GM19395 (cell line): ENCODE results near the gene KCNQ1OT1.

Source experiments
- ATAC-seq: cut with Tn5 transposase; IDR thresholded peaks from one replicate; pipeline ENCODE4 v1.9.1; 2021; ENCODE audit warnings: mild to moderate bottlenecking, moderate library complexity; ENCODE audit not compliant: unreplicated experiment

The KCNQ1OT1 gene

DNA sequence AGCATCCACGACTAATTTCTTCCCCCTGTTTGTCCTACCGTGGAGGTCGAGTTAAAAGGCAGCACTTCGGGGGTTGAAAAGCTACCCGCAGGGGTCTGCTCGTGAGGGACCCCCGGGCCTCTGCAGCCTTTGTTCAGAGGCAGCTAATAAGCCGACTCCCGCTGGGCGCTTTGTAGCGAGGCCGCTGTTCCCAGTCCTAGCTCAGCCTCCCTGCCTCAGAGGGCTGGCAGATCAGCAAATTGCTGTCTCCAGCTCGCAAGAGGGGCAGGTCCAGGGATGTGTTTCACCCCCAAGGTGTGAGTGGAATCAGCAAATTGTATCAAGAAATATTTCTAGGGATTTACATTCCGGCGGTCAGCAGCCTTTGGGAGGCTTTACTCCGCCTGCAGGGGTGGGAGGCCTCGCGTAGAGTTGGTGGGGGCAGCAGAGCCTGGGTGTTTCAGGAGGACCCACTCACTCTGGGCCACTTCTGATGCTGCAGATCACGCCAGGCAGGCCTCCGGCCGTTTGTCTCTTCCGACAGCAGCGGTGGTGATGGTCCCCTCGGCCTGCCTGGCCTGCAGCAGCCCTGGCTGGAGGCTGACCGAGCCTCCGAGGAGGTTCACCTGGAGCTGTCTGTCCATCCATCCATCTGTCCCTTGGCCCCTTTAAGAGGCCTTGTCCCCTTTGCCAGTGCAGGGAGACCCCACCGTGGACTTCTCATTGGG, 21.6 kb upstream of the KCNQ1OT1 start:
- ATAC-seq = no peak

DNA sequence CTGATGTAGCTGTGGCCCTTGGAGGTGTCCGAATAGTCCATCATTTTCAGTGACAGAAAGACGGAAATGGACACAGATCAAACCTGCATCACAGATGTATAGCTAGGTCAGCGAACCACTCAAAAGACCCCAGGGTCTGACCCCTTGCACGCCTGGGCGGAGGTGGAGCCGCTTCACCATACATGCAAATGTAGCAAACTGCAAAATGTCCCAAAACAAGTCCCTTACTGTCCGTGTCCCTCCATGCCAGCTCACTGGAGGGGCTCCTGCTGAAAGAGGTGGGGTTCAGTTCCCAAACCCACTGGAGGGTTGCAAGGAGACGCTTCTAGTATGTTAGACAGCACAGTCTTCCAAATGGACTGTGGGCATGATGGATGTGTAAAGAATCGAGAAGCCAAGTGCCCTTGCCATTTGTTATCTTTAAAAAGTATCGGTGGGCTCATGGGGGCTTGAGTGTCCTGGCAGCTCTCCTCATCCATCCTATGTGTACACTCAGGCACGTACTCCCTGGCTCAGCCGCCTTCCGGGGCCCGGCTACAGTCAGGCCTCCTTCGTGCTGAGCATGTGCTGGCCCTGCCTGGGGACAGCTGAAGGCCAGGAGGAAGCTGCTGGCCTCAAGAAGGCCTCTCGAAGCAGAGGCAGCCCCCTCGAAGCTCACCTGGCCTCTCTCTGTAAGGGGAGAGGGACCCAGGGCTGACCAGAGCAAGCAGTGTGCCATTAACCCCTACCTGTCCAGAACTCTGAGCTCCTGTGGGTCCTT, 20.2 kb upstream of the KCNQ1OT1 start:
- no peak for ATAC-seq

DNA sequence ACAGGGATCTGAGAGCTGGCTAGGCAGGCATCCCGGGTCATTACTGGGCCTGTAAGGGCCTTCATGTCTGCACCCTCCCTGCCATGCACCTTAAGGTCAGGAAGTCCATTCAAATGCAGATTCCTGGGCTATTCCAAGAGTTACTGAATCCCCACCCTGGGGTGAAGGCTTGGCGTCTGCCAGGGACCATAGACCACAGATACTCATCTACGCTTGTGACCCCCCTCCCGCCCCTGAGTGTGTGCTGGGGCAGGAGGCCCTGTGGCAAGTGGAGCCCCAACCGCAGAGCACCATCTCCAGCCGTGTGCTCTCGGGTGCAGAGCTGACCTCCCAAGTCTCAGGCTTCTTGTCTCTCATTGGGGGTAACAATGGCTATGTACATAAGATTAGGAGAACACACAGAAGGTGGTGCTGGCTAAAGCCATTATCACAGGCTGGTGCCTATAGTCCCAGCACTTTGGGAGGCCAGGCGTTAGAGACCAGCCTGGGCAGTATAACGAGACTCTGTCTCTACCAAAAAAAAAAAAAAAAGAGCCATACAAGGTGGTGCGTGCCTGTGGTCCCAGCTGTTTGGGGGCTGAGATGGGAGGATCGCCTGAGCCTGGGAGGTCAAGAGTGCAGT, 19.1 kb upstream of the KCNQ1OT1 start:
- no peak for ATAC-seq

DNA sequence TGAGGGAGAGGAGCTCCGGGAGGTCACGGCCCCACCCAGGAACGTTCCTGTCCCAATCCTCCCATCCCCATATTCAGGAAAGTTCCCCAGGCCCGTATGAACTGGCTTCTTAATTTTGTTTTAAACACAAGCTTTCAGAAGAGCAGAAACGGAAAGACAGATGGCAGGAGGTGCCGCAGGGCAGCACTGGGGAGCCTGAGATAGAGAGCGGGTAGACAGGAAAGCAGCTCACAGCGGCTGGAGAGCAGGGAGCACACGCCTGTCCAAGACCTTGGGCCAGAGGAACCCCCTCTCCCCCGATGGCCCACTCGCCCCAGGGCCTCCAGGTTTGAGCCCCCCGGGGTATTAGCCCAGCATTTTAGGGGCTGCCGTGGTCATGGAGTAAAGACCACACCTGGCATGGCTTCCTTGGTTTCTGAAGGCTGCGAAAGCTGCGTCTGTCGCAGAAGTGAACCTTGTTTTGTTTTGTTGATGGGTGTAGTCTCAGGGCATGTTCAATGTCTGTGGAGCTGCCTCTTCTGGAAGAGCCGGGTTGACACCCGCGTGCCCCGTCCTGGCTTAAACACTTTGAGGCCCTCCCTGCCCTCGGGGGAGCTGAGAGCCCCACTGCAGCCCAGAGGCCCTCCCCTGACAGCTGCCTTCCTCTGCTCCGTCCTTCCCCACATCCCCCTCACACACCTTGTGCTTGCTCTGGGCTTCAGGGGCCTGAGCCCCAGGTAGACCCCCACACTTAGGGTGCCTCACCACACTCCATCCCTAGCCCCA, 17.9 kb upstream of the KCNQ1OT1 start:
- ATAC-seq = no peak

DNA sequence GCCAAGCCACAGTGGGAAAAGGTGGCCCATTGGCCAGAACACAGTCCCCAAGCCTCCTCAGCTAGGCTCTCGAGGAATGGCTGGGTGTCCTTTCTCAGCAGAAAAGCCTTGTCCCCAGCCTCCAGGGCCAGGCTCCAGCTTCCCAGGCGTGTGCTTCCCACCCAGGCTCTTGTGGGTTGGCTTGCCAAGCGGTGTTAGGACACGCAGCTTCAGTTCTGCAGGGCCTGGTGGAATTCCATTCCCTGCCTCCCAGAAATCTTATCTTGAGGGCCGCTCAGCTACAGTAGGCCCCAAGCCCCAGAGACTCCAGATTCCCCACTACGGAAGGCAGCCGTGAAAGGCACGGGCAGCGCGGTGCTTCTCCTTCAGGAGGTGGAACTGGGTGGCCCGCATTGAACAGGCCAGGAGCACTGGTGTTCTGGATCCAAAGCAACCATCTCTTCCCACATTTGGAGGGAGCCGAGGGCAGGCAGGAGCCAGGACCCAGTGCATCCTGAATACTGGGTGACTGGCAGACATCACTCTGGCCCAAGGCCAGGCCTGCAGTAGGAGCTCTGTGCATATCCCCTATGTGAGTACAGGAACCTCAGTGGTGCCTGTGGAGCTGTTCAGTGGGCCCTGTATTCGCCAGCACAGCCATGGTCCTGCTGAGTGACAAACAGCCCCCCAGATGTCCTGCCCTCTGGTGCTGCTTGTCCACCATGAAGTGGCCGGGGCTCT, 16.7 kb upstream of the KCNQ1OT1 start:
- ATAC-seq = no peak

DNA sequence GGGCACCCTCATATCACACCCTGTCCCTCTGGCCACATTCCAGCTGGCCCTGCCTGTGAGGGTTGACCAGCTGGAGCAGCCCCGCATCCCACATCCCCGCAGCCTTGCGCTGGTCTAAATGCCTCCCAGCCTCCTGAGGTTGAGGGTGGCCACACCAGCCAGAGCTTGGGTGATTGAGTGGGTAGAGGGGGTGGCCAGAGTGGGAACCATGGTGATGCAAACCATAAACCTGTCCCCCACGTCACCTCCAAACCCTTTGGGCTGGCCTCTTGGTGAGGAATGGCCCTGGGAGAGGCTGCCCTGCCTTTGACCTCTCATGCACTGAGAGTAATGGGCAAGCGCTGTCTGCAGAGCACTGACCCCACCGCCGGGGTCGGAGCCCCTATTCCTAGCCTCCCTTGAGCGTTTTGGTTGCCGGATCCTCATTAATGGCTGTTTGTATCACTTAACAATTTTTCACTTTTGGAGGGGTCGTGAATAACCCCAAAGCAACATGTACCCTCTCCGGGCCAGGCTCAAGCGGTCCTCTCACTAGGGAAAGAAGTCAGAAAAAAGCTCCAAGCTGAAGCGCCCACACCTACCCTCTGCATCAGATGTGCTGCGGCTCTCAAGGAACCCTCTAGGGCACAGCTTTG, 16.0 kb upstream of the KCNQ1OT1 start:
- no peak for ATAC-seq

DNA sequence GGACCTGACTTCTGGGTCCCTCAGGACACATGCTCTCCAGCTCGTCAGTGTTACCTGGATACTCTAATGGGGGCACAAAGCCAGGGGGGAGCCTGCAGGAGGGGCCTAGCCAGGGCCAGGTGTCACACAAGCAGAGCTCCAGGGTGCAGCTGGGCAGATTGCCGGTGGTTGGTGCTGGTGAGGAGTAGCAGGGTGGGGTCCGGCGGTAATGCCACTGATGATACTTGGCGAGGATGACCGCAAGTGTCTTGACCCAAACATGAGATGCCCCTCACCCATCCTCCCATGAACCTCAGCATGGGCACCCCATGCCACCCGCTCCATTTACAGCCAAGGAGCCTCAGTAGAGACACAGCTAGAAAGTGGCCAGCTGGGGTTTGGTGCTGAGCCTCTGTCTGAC, 15.1 kb upstream of the KCNQ1OT1 start:
- ATAC-seq = no peak

DNA sequence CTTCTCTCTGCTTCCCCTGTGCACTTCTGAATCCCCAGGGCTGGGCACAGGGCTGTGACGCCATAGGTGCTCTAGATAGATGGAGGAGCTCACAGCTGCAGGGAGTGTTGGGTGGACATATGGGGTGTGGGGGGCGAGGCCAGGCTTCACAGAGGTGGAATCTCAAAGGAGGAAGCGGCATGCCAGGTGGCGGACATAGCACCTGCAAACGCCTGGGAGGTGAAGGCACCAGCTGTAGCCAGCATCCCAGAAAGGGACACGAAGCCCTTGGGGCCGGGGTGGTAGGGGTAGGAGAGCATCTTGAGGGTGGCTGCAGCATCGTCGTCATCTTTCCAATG, 14.6 kb upstream of the KCNQ1OT1 start:
- no peak for ATAC-seq

DNA sequence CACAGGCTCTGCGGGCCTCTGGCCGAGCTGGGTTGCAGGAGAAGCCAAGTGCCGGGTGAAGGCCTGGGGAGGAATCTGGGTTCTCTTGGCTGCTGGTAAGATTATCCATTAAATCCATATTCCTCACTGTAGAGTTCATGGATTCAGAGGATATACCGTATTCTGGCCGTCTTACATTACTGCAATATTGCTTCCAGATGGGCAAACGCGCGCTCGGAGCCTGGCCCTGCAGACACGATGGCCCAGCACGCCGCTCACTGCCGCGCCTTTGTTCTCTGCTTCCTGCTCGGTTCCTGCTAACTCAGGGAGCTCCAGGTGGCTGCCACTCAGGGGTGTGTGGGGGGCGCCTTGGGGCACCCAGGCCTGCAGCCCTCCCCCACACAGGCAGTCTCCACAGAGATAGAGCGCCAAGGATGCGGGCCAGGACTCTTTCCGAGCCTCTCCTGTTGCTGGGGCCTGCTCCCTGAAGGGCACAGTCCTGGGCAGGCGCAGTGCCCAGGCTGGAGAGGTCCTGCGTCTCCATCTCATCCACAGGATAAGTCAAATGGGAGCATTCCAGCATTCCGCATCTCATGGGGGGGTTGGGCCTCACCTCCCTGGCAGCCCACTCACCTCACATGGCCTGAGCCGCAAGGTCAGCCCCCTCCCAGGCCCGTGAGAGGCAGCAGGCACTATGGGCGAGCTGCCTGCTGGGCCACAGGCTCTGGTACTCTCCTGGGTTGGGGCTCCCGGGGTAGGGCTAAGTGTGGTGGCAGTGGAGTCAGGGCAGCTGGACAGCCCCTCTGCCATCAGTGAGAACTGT, 14.1 kb upstream of the KCNQ1OT1 start:
- ATAC-seq = no peak

DNA sequence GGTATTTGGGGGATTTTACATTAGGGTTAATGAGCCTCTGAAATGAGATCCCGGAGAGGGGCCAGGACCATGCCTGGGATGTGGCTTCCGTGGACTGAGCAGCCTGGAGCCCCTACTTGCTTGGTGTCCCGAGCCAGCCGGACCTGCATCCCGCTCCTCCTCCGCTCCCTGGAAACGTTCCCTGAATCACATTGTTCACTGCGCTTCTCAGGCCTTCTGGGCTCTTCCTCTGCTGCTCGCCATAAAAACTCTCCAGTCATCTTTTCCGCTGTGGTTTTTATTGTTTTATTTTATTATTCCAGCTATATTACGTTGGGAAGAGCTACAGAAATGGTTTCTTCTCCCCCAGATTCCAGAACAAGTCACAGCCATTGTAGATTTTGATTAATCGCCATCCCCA, 13.3 kb upstream of the KCNQ1OT1 start:
- ATAC-seq = no peak

DNA sequence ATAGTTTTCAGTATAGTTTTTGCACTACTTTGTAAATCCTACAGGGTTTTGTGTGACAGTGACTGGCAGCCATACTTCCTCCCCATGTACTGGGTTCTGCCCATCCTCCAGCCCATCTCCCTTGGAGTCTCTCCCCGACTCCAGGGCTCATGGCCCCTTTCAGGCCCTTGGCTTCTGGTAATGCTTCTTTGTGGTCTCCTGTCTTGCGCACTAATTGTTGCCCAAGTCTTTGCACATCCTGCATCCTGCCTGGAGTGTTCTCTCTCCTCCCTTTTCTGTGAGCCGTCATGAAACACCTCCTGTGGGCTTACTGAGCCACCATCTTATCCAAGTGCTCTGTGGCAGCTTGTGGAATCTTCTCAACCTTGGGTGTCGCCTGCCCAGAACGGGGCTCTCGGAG, 11.4 kb upstream of the KCNQ1OT1 start:
- no peak for ATAC-seq

DNA sequence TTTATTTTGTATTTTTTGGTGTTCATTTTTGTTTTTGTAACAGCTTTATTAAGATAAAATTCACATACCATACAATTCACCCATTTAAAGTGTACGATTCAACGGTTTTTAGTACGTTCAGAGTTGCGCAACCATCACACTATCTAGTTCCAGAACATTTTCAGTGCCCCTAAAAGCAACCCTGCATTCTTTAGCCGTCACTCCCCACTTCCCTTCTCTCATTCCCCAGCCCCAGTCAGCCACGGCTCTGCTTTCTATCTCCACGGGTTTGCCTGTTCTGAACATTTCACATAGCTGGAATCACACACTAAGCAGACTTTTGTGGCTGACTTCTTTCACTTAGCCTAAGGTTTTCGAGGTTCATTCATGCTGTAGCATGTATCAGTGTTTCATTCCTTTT, 9.6 kb upstream of the KCNQ1OT1 start:
- no peak for ATAC-seq

DNA sequence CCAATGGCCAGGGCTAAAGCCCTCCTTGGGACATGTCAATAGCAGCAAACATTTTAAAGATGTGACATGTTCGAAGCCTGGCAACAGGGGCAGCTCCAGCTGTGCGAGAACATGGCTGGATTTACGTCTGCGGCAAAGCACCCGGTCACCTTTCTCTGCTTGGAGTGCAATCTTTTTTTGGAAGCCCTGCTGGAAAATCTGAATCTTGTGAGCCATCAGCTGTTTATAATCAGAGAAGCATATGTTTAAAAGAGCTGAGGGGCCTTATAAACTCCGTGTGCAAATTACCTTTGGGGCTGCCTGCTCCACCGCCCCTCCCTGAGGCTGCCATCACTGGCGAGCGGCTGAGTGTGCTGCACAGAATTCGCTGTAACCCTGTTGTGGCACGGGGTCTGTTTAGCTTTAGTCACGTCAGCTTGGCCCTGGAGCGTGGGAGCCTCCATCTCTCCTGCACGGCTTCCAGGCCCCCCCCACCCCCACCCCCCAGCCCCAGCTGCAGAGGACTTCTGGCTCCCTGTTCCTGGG, 9.0 kb upstream of the KCNQ1OT1 start:
- no peak for ATAC-seq

DNA sequence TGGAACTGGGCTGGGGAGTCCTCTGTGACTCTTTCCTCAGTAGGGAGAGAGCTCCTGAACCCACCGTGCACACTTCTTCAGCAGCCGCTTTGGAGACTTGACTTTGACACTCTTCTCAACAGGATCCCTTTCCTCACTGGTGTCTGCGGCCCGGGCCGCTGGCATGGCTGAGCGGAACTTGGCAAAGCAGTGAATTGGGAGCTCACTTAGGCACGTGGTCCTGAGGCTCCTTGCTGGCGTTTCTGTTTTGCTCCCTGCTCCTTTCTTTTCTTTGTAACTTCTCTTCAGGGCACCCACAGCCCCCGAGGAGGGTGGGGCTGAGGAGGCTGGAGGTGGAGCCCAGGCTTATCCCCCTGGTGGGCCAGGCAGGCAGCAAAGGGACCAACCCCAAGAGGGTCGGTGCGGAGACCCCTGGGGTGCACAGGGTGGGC, 8.4 kb upstream of the KCNQ1OT1 start:
- no peak for ATAC-seq

DNA sequence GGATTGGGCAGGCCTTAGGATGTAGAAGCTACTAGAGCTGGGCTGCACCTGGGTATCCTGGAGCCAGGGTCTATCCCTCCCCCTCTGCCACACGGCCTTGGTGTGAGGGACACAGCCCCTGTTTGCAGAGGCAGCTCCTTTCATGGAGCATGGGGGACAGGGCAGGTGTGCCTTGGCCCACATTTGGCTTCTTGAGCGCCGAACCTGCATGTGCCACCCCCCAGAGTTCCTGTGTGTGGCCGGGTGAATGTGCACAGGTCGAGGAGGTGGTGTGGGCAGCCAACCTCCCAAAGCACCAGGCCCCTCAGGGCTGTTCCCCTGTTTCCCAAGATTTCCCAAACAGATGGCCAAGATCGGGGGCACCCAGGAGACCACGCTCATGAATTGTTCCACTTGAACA, 7.9 kb upstream of the KCNQ1OT1 start:
- no peak for ATAC-seq

DNA sequence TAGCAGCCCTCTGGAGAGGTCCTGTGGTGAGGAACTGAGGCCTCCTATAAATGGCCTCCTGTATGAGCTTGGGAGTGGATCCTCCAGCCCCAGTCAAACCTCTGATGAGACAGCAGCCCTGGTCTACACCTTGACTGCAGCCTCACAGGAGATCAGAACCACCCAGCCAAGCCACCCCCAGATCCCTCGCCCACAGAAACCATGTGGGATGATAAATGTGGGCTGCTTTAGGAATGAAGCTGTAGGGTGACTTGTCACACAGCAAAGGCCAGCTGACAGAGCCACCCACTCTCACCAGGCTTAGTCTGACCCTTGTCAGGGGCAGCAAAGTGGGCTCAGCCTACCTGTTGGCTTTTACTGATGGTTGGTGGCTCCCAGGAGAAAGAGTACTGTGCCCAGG, 6.5 kb upstream of the KCNQ1OT1 start:
- ATAC-seq = no peak

DNA sequence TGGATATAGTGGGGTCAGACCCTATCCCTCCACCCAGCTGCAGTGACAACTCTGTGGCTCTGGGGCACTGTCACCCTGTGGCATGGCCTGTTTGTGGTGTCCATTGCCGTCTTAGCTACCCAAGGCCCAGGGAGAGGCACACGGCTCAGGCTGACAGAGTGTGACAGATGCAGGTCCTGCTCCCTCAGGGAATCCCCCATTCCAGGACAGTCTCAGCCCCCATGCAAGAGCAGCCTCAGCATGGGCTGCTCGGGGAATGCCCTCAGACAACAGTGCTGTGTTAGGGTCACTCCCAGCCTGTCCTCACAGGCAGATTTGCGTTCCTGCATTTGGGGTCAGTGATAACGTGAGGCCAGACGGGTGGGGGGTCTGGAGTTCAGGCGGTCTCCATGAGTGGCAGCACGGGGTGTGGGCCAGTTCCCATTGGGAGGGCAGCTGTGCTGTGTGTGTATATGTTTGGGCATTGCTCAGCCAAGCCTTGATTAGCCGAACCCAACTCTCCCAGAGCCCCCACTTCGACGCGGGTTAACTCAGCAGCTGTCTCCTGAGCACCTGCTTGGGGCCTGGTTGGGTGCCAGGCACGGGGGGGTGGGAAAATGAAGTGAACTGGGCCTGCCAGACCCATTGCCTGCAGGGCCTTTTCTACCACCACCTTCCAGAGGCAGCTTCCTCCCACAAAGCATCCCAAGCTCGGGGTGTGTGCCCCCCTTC, 5.3 kb upstream of the KCNQ1OT1 start:
- no peak for ATAC-seq

DNA sequence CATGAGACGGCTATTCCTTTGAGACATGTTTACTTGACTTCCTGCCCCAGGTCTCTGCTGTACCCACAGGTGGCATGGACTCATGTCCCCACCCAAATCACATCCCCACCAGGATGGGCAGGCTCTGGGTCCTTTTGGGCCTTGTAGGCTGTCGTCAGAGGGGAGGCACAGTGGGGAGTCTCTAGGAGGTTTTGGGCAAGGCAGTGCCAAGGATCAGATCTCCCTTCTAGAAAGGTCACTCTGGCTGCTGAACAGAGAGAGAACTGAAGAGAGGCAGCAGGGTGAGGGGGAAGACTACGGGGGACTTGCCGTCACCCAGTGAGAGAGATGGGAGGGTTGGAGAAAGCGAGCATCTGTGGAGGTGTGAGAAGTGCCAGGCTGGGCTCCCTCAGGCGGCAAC, 4.6 kb upstream of the KCNQ1OT1 start:
- no peak for ATAC-seq
